ENCODE results near the gene TBC1D2. TPM values are rescaled to one million over a fixed set of nuclear protein-coding genes. Genes with fewer than 3 reads are reported as not detected.

The TBC1D2 gene, protein sequence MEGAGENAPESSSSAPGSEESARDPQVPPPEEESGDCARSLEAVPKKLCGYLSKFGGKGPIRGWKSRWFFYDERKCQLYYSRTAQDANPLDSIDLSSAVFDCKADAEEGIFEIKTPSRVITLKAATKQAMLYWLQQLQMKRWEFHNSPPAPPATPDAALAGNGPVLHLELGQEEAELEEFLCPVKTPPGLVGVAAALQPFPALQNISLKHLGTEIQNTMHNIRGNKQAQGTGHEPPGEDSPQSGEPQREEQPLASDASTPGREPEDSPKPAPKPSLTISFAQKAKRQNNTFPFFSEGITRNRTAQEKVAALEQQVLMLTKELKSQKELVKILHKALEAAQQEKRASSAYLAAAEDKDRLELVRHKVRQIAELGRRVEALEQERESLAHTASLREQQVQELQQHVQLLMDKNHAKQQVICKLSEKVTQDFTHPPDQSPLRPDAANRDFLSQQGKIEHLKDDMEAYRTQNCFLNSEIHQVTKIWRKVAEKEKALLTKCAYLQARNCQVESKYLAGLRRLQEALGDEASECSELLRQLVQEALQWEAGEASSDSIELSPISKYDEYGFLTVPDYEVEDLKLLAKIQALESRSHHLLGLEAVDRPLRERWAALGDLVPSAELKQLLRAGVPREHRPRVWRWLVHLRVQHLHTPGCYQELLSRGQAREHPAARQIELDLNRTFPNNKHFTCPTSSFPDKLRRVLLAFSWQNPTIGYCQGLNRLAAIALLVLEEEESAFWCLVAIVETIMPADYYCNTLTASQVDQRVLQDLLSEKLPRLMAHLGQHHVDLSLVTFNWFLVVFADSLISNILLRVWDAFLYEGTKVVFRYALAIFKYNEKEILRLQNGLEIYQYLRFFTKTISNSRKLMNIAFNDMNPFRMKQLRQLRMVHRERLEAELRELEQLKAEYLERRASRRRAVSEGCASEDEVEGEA
- 56.4 and 78.6 TPM in 2 replicates for total RNA-seq

DNA sequence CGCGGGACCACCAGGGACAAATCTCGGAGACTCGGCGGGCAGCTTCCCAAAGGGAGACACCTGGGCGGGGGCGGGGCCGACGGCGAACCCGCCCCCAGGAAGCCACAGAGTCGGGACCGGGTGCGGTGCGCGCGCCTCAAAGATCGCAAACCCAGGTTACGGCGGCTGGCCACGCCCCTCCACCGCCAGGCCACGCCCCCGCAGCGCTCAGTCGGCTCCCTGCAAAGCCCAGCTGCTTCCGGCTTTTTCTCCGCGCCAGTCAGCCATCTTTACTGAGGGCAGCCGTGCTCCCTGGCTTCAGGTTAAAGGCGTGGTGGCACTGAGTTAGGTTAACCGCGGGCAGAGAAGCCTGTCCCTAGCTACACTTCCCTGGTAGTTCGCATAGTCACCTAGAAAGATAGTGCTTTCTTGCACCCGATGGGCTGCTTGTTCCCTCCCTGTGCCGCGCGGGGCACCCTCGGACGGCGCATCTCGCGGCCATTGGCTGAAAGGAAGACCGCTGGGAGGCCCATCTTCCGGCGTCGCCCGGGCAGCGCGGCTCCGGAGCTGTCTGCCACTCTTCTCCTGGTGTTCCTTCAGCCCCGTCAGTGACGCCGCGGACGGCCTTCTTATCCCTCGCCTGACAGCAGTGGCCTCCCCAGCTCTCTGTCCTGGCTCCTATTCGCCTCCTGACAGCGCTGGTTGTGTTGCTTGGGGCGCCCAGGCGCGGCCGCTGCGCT is at the start of gene TBC1D2:
Gene TBC1D2 (minus strand): TSS at position 72 of the 719 bp plus-strand sequence. CDS start 108 bp downstream, outside the sequence.
- H3K4me3 ChIP-seq (ENCODE audit: low read depth, low read length) = peak within 1 kb of the TSS; percentile 76
- TF ChIP-seq, protein P1, sequence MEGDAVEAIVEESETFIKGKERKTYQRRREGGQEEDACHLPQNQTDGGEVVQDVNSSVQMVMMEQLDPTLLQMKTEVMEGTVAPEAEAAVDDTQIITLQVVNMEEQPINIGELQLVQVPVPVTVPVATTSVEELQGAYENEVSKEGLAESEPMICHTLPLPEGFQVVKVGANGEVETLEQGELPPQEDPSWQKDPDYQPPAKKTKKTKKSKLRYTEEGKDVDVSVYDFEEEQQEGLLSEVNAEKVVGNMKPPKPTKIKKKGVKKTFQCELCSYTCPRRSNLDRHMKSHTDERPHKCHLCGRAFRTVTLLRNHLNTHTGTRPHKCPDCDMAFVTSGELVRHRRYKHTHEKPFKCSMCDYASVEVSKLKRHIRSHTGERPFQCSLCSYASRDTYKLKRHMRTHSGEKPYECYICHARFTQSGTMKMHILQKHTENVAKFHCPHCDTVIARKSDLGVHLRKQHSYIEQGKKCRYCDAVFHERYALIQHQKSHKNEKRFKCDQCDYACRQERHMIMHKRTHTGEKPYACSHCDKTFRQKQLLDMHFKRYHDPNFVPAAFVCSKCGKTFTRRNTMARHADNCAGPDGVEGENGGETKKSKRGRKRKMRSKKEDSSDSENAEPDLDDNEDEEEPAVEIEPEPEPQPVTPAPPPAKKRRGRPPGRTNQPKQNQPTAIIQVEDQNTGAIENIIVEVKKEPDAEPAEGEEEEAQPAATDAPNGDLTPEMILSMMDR (IDR thresholded peaks at IDR 0.05; ENCODE audit: insufficient read depth, low read depth, low read length) = peak; percentile 14
- peak; percentile 94 for DNase-seq (ENCODE audit: low read depth)

DNA sequence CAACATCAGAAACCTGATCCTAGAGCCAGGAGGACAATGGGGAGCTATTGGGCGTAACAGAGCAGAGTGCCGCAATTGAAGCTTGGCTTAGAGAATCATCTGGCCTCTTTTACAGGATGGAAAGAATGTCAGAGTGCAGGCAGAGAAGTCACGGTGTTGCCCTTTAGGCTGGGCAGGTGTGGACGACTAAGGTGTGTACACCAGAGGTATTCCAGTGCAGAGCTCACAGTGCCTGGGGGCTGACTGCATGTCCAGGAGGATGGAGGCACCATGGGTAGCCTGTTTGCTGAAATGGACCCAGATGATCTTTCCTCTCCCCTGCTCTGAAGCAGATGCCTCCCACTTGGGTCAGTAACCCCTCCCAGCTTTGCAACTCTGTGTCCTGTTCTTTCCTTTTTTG is 48.9 kb upstream of the TBC1D2 start:
- H3K4me3 ChIP-seq (ENCODE audit: low read depth, low read length) = no peak overlapping the region
- TF ChIP-seq, protein P1 (IDR thresholded peaks at IDR 0.05; ENCODE audit: insufficient read depth, low read depth, low read length) = no peak
- no peak for DNase-seq (ENCODE audit: low read depth)

DNA sequence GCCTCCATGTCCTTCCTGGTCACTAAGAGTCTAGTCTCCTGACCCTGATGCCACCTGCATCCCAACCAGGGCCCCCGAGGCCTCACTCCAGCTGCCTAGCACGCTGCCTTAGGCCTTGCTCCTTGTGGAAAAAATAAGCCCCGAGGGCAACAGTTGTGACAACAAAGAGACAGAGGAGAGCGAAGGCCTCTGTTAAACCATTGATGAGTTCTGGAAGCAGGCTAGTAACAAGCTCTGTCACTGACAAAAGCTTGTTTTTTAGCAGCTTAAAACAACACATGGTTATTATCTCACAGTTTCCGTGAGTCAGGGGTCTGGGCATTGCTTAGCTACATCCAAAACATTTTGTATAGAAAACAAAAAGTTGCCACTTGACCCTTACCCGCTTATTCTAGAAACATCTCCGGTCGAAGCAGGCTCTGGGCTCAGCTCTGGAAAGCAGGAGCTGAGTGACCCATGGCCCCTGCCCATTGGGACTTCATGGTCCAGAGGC is 48.2 kb upstream of the TBC1D2 start:
- TF ChIP-seq, protein P1 (IDR thresholded peaks at IDR 0.05; ENCODE audit: insufficient read depth, low read depth, low read length) = no peak
- no peak for DNase-seq (ENCODE audit: low read depth)
- H3K4me3 ChIP-seq (ENCODE audit: low read depth, low read length) = no peak overlapping the region

DNA sequence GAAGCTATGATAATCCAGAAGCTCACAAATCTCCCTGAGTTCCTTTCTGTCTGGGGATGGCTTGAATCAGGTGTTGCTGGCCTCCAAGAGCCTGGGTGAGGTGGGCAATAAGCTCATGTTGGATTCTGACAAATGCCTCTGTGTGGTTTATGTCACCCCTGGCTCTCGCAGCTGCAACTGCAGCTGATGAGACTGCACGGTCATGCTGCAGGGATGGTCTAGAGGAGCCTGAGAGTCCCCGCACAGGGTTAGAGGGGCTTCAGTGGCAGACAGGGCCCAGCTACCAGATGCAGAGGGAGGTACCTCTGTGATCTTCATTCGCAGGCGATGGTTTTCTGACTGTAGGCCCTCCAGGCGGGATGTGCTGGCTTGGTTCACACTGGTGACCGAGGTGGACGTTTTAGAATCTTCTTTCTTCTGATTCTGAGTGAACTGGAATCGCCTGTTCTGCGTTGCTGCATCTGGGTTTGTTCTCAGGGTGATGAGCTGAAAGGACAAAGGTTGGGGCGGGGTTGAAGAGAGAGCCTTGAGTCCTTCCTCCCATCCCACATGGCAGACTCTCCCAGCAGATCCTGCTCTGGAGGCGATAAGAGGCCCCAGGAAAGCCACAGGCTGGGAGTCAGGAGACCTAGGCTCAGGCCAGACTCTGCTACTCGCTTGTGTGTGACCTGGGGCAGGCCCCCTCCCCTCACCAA is 47.6 kb upstream of the TBC1D2 start:
- H3K4me3 ChIP-seq (ENCODE audit: low read depth, low read length) = no peak overlapping the region
- TF ChIP-seq, protein P1 (IDR thresholded peaks at IDR 0.05; ENCODE audit: insufficient read depth, low read depth, low read length) = no peak
- DNase-seq (ENCODE audit: low read depth) = no peak

DNA sequence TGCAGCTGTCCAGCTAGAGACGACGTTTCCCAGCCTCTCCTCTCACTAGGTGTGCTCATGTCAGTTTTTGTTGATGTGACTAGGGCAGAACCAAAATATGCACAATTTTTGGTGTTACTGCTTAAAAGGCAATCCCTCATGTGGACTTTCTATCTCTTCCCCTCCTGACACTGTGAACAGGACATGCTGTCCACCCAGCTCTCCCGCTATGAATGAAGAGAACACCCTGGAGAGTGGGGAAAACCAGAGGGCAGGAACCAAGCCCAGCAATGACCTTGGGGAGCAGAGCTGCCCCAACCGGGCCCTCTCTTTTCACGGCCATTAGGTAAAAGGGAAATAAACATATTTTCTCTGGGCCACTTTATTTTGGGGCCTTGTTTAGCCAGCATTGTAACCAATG is 46.7 kb upstream of the TBC1D2 start:
- TF ChIP-seq, protein P1 (IDR thresholded peaks at IDR 0.05; ENCODE audit: insufficient read depth, low read depth, low read length) = no peak
- no peak overlapping the region for H3K4me3 ChIP-seq (ENCODE audit: low read depth, low read length)

DNA sequence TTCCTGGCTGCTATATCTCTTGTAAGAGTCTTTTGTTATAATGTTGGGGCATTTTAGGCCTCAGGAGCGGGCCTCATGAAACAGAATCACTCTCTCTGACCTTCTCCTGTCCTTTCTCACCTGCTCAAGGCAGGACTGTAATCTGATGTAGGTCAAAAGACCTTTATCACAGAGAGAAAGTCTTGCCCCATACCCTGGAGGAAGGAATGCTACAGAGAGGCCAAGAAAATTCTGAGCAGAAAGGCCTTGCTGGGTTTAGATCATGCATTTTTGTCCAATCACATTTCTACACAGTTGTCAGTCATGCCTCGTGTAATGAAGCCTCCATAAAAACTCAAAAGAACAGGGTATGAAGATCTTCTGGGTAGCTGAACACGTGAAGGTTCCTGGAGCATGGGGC is 45.2 kb upstream of the TBC1D2 start:
- H3K4me3 ChIP-seq (ENCODE audit: low read depth, low read length) = no peak overlapping the region
- TF ChIP-seq, protein P1 (IDR thresholded peaks at IDR 0.05; ENCODE audit: insufficient read depth, low read depth, low read length) = no peak
- no peak for DNase-seq (ENCODE audit: low read depth)

More for the DNA sequence above, 46.7 kb upstream of the TBC1D2 start:
- no peak for DNase-seq (ENCODE audit: low read depth)
